HG03354 (cell line): ENCODE data around the gene FAM219B.
A peak's percentile ranks its signal among the peaks of the same experiment; 100 is the strongest.
"Not testable (repeated sequence)": the region's sequence is repeated elsewhere in the genome, so short reads cannot be mapped to it uniquely, and the experiment has no call there.

Source experiments
- ATAC-seq: cut with Tn5 transposase; IDR thresholded peaks from one replicate; pipeline ENCODE4 v1.9.1; 2021; ENCODE audit warnings: mild to moderate bottlenecking; ENCODE audit not compliant: unreplicated experiment, poor library complexity, severe bottlenecking

Gene FAM219B

GRCh38 chr15:74904190-74904805 is 2.4 kb downstream of the FAM219B start:
- no peak for ATAC-seq

GRCh38 chr15:74903676-74904075 is 3.0 kb downstream of the FAM219B start:
- ATAC-seq = no peak

- ATAC-seq = no peak
These were observed 4.2 kb downstream of the FAM219B start for GRCh38 chr15:74902295-74903075.

GRCh38 chr15:74901612-74902063 is 5.0 kb downstream of the FAM219B start:
- ATAC-seq = peak; percentile 53

GRCh38 chr15:74897300-74897701 is 9.3 kb downstream of the FAM219B start:
- no peak for ATAC-seq

GRCh38 chr15:74896316-74896715 is 10.3 kb downstream of the FAM219B start:
- no peak for ATAC-seq

GRCh38 chr15:74895830-74896229 is 10.8 kb downstream of the FAM219B start:
- ATAC-seq = no peak

GRCh38 chr15:74894383-74894782 is 12.3 kb downstream of the FAM219B start:
- not testable (repeated sequence) for ATAC-seq

GRCh38 chr15:74893627-74894026 is 13.0 kb downstream of the FAM219B start:
- no peak for ATAC-seq

GRCh38 chr15:74892931-74893330 is 13.7 kb downstream of the FAM219B start:
- no peak for ATAC-seq

- ATAC-seq = no peak
These were observed 14.3 kb downstream of the FAM219B start for GRCh38 chr15:74892313-74892712.

- no peak for ATAC-seq
These were observed 15.2 kb downstream of the FAM219B start for GRCh38 chr15:74891469-74891868.

- no peak for ATAC-seq
These were observed 16.0 kb downstream of the FAM219B start for GRCh38 chr15:74890665-74890960.

- peak; percentile 96 for ATAC-seq
These were observed 16.6 kb downstream of the FAM219B start, which contains the start of gene MPI for GRCh38 chr15:74889883-74890664. Gene MPI, plus strand, starts transcription at chr15:74890042. Its CDS starts 32 bp downstream, at chr15:74890074.

- ATAC-seq = peak; percentile 21
These were observed 17.2 kb downstream of the FAM219B start for GRCh38 chr15:74889390-74889882.

- ATAC-seq = no peak
These were observed 17.9 kb downstream of the FAM219B start for GRCh38 chr15:74888716-74889115.

- not testable (repeated sequence) for ATAC-seq
These were observed 19.0 kb downstream of the FAM219B start for GRCh38 chr15:74887537-74888193.

GRCh38 chr15:74885461-74885860 is 21.2 kb downstream of the FAM219B start:
- no peak for ATAC-seq

GRCh38 chr15:74884428-74885223 is 22.0 kb downstream of the FAM219B start:
- no peak for ATAC-seq
